Endothelial cell (in vitro differentiated cells): ENCODE data around the gene CD24. TPM values are rescaled to one million over a fixed set of nuclear protein-coding genes. Genes with fewer than 3 reads are reported as not detected.

Experiments
- DNase-seq: peaks from one replicate; pipeline ENCODE4 v3.0.0; 2021; ENCODE audit warnings: low spot score
- H3K27ac Mint-ChIP-seq: one replicate; pipeline ENCODE4 v1.8.0; 2021; ENCODE audit warnings: mixed read lengths, inconsistent platforms; ENCODE audit not compliant: unreplicated experiment
- H3K27me3 Mint-ChIP-seq: one replicate; pipeline ENCODE4 v1.8.0; 2021; ENCODE audit warnings: mild to moderate bottlenecking, moderate library complexity, mixed read lengths, inconsistent platforms; ENCODE audit not compliant: unreplicated experiment
- H3K36me3 Mint-ChIP-seq: one replicate; pipeline ENCODE4 v1.8.0; 2021; ENCODE audit warnings: mild to moderate bottlenecking, low read depth, mixed read lengths, inconsistent platforms; ENCODE audit not compliant: unreplicated experiment
- H3K4me1 Mint-ChIP-seq: one replicate; pipeline ENCODE4 v1.8.0; 2021; ENCODE audit warnings: mild to moderate bottlenecking, mixed read lengths, inconsistent platforms; ENCODE audit not compliant: unreplicated experiment
- H3K4me3 Mint-ChIP-seq: one replicate; pipeline ENCODE4 v1.8.0; 2021; ENCODE audit warnings: mild to moderate bottlenecking, mixed read lengths, inconsistent platforms; ENCODE audit not compliant: unreplicated experiment
- H3K9me3 Mint-ChIP-seq: one replicate; pipeline ENCODE4 v1.8.0; 2021; ENCODE audit warnings: mixed read lengths, inconsistent platforms; ENCODE audit not compliant: unreplicated experiment
- total RNA-seq: library from RNA; stranded (reverse); fragmentation: NEBNext Ultra II Directional; extraction: Animal tissue kit (Norgen Biotek cat#: 25700); gene quantifications from one replicate; pipeline ENCODE4 v1.2.1, GENCODE V29; 2021; ENCODE audit not compliant: unreplicated experiment
- TF ChIP-seq, protein P1 (sequence below): fragments of 200-600 bp; sonication (generic); IDR thresholded peaks from one replicate; pipeline ENCODE4 v1.5.0; 2021; ENCODE audit warnings: antibody characterized with exemption; ENCODE audit not compliant: unreplicated experiment

Gene CD24
- total RNA-seq, 1 donor from 2014 or later = 796 TPM

DNA sequence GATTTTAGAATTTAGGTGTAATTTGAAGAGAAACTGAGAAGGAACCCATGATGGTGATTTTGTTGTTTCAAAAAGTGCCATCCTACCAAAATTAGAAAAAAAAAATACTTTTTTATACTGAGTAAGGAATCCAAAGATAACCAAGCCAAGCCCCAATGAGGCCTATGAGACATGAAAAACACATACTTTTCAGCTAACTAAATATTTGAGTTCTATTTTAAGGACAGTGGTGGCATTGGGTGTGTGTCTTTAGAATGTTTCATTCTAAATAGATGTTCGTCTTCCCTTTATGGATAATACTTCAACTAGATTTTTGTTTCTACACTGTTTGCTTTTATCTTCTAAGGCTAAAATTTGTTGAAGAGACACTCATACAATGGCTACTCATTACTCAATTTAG lies 9.6 kb downstream of the CD24 start:
- Mint-ChIP-seq H3K27ac (no peak overlapping the region), H3K27me3 (no peaks in the 10 kb centered on the region), H3K36me3 (peaks cover 9% of the 10 kb centered on the region), H3K9me3 (no peaks in the 10 kb centered on the region), H3K4me3 (no peak overlapping the region), H3K4me1 (no peaks in the 10 kb centered on the region)
- DNase-seq = no peak
- TF ChIP-seq, protein P1, sequence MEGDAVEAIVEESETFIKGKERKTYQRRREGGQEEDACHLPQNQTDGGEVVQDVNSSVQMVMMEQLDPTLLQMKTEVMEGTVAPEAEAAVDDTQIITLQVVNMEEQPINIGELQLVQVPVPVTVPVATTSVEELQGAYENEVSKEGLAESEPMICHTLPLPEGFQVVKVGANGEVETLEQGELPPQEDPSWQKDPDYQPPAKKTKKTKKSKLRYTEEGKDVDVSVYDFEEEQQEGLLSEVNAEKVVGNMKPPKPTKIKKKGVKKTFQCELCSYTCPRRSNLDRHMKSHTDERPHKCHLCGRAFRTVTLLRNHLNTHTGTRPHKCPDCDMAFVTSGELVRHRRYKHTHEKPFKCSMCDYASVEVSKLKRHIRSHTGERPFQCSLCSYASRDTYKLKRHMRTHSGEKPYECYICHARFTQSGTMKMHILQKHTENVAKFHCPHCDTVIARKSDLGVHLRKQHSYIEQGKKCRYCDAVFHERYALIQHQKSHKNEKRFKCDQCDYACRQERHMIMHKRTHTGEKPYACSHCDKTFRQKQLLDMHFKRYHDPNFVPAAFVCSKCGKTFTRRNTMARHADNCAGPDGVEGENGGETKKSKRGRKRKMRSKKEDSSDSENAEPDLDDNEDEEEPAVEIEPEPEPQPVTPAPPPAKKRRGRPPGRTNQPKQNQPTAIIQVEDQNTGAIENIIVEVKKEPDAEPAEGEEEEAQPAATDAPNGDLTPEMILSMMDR = no peak

DNA sequence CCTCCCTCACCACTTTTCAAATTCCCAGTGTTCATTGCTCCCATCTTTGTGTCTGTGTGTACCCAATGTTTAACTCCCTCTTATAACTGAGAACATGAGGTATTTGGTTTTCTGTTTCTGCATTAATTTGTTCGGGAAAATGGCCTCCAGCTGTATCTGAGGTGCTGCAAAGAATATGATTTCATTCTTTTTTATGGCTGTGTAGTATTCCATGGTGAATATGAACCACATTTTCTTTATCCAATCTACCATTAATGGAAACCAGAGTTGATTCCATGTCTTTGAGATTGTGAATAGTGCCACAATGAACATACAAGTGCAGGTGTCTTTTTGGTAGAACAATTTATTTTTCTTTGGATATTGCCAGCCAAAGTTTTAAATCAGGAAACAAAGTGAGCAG lies 10.4 kb downstream of the CD24 start:
- Mint-ChIP-seq H3K27ac (no peak overlapping the region), H3K27me3 (no peaks in the 10 kb centered on the region), H3K9me3 (no peaks in the 10 kb centered on the region), H3K4me3 (peak overlapping the region; percentile 6), H3K36me3 (peaks cover 2% of the 10 kb centered on the region), H3K4me1 (no peaks in the 10 kb centered on the region)
- TF ChIP-seq, protein P1 = no peak
- no peak for DNase-seq

DNA sequence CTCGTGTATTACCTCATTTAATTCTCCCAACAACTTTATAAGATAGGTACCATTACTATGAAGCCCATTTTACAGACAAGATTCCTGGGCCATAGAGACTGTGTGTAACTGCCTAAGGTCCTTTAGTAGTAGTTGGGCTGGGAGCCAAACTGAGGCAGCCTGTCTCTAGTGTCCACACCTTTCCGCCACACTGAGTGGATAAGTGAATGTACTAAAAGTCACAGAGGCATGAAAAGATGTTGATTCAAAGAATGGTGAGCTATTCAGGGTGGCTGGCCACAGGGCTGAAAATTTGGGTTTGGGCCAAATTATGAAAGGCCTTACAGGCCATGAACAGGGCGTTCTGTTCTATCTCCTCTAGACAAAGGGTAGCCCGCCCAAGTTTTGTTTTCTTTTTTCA lies 11.0 kb downstream of the CD24 start:
- Mint-ChIP-seq H3K4me1 (no peaks in the 10 kb centered on the region), H3K27ac (no peak overlapping the region), H3K27me3 (no peaks in the 10 kb centered on the region), H3K36me3 (no peaks in the 10 kb centered on the region), H3K9me3 (no peaks in the 10 kb centered on the region), H3K4me3 (no peak overlapping the region)
- TF ChIP-seq, protein P1 = no peak
- no peak for DNase-seq

DNA sequence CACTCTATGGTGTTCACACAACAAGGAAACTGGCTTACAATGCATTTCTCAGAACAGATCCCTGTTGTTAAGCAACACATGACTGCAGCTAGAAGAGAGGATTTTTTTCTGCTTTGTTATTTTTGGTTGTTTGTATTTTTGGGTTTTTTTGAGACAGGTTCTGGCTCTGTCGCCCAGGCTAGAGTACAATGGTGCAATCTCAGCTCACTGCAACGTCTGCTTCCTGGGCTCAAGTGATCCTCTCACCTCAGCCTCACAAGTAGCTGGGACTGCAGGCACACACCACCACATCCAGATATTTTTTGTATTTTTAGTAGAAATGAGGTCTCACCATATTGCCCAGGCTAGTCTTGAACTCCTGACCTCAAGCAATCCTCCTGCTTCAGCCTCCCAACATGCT lies 12.7 kb downstream of the CD24 start:
- Mint-ChIP-seq H3K27ac (no peak overlapping the region), H3K4me3 (no peak overlapping the region), H3K9me3 (no peaks in the 10 kb centered on the region), H3K27me3 (no peaks in the 10 kb centered on the region), H3K4me1 (no peaks in the 10 kb centered on the region), H3K36me3 (no peaks in the 10 kb centered on the region)
- TF ChIP-seq, protein P1 = no peak
- no peak for DNase-seq

DNA sequence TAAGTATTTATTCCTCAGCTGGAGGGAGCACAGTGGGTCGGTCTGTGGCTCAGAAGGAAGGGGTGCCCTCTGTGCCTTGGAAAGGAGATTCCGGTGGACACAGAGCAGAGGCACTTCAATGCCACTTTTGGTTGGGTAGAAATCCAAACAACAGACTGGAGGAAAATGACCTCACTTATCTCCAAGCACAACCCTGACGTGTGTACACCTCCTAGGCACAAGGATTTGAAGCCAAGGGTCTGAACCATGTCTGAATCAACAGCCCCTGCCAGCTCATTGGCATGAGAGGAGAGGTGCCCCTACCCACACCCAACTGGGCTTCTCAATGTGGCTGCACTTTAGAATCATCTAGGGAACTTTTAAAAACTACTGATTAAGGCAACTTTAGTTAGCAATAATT lies 13.4 kb downstream of the CD24 start:
- TF ChIP-seq, protein P1 = no peak
- no peak overlapping the region for H3K27ac Mint-ChIP-seq
- H3K4me3 Mint-ChIP-seq = no peak overlapping the region
- H3K4me1 Mint-ChIP-seq = no peaks in the 10 kb centered on the region
- H3K27me3 Mint-ChIP-seq = no peaks in the 10 kb centered on the region
- DNase-seq = no peak
- no peaks in the 10 kb centered on the region for H3K36me3 Mint-ChIP-seq
- H3K9me3 Mint-ChIP-seq = no peaks in the 10 kb centered on the region
